HG03025 (cell line): ENCODE data around the gene GREM1.

ENCODE experiments used
- ATAC-seq: cut with Tn5 transposase; IDR thresholded peaks from one replicate; pipeline ENCODE4 v1.9.1; 2021; ENCODE audit warnings: mild to moderate bottlenecking, moderate library complexity; ENCODE audit not compliant: unreplicated experiment, low FRiP score

Gene GREM1

GRCh38 chr15:32694222-32694983 lies 23.4 kb upstream of the GREM1 start:
- no peak for ATAC-seq

GRCh38 chr15:32698773-32699390 lies 18.9 kb upstream of the GREM1 start:
- no peak for ATAC-seq

DNA sequence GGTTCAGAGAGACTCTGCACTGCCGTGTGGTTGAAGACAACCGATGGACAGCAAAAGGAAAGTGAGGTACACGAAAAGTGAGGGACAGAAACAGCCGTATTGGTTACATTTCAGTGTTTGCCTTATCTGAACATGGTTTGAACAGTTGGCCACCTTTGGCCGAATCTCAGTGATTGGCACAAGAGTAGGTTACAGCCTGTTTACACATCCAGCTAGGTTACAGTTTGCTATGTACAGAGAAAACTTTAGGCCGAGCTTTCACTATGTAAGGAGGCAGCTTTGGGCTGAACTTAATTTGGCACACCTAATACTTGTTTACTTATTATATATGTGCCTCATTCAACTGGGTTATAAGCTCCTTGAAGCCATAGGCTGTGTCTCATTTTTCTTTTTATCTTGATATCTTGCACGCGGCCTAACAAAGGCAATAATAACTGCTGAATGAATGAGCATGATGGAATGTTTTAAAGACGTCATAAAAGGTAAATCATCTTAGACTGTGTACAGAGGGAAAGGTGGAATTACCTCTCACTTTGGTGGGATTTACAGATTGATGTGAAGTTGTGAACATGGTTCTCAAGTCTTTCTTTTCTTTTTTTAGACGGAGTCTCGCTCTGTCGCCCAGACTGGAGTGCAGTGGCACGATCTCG lies 17.2 kb upstream of the GREM1 start:
- no peak for ATAC-seq

DNA sequence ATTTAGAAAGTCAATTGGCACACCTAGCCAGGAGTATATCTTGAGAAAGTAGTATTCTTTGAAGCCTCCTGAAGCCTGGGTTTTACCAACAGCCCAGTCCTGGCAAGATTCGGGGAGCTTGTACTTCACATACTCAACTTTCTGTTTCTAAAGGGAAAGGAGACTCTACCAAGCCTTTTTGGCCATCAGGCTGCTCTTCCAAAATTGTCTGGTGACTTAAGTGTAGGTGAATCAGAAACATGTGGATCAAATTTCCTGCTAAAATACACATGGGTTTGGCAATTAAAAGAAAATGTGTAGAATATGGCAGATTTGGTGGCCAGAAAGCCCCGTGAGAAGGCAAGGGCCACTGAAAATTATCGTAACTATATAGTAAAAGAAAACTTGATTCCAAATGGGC lies 15.9 kb upstream of the GREM1 start:
- no peak for ATAC-seq

DNA sequence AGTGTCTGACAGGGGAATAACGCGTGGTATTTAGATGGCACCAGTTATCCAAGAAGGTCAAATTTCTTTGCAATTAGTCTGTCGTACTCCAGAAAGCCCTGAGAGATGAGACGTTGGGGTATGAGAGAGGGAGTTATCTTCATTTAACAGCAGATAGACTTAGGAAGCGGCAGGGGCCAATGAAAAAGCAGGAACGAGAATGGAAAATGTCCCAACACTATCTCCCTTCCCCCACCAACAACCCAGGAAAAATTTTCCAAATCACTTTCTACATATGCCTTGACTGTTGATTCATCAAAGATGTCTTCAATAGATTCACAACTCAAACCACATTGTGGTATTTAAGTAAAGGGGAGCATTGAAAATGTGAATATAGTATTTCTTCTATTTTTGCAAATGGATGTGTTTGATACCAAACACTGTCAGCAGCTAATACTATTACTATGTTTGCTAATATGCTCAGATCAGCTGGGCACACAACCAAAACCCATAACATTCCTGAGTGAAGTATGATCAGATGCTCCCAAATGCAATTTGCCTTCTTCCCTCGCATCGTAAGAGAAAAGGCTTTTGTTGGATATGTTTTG lies 13.3 kb upstream of the GREM1 start:
- ATAC-seq = no peak

GRCh38 chr15:32705446-32705845 lies 12.4 kb upstream of the GREM1 start:
- ATAC-seq = no peak

DNA sequence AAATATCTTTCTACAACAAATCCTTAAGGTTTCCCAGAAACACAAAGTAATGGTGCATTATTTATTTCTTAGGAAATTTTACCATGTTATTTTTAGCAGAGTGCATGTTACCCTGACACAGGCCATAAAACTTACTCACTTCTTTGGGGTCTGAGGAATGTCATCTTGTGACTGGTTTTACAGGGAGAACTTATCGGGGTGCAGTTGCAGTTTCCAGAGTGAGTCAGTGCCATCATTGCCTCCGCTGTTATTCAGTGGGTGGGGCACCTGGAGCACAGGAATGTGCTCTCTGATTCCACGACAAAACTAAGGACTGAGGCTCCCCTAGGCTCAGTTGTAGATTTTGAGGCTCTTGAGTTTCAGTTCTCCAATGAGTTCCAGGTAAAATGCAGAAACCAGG lies 11.1 kb upstream of the GREM1 start:
- ATAC-seq = no peak

DNA sequence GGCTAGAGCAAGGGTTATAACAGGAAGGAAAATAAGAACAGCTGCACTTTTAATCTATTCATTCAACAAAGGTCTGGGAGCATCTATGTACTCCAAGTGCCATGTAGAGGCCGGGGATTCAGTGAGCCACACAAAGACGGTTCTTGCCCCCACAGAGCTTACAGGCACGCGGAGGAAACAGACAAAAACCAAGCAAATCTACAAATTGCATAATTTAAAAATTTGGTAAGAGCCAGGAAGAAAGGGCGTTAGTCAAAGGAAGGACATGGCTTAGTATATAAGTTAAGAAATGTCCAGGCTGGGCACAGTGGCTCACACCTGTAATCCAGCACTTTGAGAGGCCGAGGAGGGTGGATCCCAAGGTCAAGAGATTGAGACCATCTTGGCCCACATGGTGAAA lies 10.4 kb upstream of the GREM1 start:
- no peak for ATAC-seq

DNA sequence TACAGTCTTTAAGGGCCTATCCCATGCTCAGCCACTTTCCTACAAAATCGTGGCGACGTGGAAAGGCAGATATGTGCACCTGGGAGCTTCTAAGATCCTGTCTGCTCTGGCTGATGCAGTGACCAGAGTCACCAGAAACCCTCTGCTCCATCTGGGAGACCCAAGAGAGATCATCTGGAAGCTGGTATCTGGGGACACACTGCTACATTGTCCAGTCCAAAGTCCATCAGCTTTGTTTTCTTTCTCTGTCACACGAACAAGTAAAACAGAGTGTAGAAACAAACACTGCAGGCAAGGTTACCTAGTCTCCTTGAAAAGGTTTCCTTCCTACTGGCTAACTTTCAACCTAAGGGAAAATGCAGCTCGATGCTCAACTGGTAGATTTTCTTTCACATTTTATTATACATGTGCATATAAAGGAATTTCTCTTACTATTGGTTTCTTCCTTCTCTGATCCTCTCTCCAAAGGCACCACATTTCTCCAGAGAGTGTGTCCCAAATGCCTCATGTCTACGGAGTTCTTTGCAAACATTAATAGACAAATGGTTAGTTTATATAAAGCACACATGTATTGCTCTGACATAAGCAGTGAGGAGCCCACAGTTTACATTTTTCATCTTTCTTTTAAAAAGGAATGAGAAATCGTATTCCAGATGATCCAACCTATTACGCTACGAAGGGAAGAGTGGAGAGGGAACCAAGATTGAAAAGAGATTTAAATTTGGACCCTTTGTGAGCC lies 8.3 kb upstream of the GREM1 start:
- ATAC-seq = no peak

DNA sequence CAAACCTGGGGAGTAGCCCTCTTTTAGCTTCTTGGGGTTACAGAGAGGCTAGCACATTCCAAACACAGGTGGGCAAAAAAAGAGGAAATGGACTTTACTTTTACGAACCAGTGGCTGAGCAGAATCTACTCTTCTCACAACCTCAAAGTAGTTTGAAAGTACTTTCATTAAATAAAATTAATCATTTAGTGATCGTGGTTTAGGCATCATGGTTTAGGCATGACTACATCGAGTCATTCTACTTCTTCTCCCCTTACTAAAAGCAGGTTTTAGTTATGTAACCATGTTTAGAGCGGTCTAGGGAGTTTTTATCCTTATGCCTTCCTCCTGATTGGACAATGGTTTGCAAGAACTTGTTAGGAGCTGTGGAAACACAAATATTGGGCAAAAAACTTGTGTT lies 2.5 kb upstream of the GREM1 start:
- no peak for ATAC-seq

DNA sequence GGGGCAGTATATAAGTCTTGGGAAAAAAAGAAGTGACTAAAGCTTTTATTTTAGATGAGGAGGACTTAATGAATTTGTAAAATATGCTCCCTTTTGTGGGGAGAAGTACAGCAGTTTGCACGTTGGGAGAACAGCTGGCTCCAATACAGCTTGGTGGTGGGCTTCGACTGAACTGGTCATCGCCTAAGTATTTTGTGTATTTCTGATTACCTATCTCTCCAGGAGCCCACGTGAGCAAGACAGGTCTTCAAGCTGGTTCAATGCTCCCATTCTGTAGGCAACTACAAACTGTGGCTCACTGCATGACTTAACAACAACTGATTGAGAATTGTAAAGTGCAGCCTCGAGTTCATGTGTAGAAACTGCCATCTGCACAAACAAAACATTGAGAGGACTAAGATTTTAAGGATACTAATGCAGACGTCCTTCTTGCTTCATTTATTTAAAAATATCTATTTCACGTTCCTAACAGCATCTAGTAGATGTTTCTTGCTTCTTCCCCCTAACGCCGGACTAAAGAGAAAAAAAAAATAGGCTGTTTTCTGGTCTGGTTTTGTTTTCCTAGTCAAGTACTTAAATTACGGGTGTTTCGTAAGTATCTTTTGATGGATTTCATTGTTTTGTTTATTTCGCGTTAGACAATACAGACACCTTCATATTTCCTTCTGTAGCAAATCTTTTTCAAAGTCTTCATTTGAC lies 1.4 kb upstream of the GREM1 start:
- ATAC-seq = no peak

DNA sequence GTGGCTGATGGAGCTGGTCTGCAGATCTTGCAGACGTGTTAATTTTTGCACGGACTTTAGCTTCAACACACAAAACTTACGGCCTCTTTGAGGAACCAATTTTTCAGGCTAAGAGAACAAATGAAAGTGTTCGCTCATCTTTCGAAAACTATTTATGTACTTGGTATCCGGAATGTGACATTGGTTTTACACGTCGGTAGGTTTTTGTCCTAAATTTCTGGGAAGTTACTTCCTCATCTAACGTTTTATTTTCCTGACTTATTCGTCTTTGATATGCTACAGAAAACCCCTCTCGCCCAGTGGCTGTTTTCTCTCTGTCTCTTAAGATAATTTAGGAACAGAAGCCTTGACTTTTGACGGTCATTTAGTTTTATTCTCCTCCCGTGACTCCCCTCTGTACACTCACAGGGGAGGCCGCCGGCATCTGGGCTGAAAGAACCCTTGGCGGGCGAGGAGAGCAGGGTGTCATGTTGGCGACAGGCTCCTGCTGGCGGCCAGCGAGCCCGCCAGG lies 834 bp upstream of the GREM1 start:
- no peak for ATAC-seq

GRCh38 chr15:32718227-32718820 lies 520 bp downstream of the GREM1 start:
- ATAC-seq = no peak

DNA sequence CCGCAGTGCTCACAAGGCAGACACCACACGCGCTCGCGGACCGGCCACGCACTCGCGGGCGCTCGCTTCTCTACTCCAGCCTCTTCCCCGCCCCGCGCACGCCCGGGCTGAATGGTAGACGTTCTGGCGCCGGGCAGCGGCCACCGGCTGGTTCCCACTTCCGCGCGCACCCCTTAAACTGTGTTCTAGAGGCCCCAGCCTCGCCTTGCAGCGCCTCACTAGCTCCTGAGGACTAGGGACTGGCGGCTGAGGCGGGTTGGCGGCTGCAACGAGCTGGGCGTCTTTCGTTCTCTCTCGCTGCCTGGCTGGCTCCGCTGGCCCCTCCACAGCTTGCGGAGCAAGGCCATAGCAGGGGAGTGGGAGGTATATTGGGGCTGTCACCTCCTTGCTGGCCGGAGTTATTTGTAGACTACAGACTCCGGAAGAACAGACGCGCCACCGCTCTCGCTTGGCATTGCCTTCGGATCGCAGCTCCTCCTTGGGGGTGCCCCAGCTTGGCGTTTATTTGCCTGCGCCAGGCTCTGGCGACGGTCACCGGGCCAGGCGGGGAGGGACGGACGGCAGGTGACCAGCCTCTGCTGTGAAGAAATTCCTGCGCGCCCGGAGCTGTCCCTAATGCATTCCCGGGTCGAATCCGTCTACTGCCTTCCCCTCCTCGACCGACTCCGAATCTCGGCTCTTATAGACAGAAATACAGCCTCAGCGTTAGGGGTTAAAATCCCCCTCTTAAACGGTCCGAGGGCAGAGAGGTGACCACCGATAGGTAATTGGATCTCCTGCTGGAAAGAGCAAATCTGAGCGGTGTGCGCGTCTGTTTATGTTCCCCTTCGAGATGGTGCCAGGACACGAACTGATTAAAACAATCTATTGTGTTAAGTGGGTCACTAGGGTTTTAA lies 1.3 kb downstream of the GREM1 start:
- no peak for ATAC-seq

GRCh38 chr15:32721596-32721995 lies 3.8 kb downstream of the GREM1 start:
- ATAC-seq = no peak

DNA sequence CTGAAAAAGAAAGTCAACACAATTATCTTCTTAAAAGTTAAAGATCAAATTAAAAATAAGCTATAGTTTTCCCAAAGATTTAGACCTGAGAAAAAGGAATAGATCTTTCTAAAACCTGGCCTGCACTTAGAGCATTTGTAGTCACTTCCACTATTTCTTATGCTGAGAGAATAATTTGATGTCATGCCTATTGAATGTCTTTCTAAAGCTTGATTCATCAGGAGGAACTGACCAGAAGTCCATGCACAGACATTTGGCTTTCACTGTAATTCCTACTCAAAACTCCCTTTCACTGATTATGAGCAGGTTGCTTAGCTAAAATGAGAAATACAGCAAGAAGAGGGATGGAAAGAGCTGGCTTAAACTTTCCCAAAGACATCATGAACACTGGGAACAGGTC lies 4.3 kb downstream of the GREM1 start:
- ATAC-seq = no peak

GRCh38 chr15:32723171-32723948 lies 5.6 kb downstream of the GREM1 start:
- peak; percentile 90 for ATAC-seq
